Naive thymus-derived CD8-positive, alpha-beta T cell (primary cell): ENCODE results near the gene OTUB1. TPM values are rescaled to one million over a fixed set of nuclear protein-coding genes. Genes with fewer than 3 reads are reported as not detected.
"Not testable (repeated sequence)": the region's sequence is repeated elsewhere in the genome, so short reads cannot be mapped to it uniquely, and the experiment has no call there.

Source experiments
- ATAC-seq, 2 donors: fragments of 150-1000 bp; cut with Tn5 transposase in 1 of 2; sonication (Bioruptor Pico), chemical (Tn5 transposase) in 1 of 2; 1 replicate in 1 of 2; 2 replicates in 1 of 2; pipeline ENCODE4 v1.10.0; 2021; ENCODE audit warnings: mild to moderate bottlenecking in 2 of 2, moderate library complexity in 2 of 2
- POLR2A ChIA-PET: fragments of 350-600 bp; sonication (Branson Sonifier 250); formaldehyde crosslinking; loops from one replicate; lab custom pipeline; 2021; ENCODE audit warnings: antibody characterized with exemption; lab: Charles Lee
- DNase-seq, 10 donors: peaks; one replicate each; pipeline versions ENCODE4 v3.0.0 to v3.0.0-alpha.2; 2020 to 2022
- H3K27ac Mint-ChIP-seq, 10 donors: one replicate each; pipeline ENCODE4 v1.8.0; 2020 to 2022; ENCODE audit warnings: mild to moderate bottlenecking in 10 of 10, mixed read lengths in 10 of 10, moderate library complexity in 4 of 10, inconsistent platforms in 1 of 10
- H3K27me3 Mint-ChIP-seq, 5 donors: one replicate each; pipeline ENCODE4 v1.8.0; 2021 to 2022; ENCODE audit warnings: mixed read lengths in 5 of 5
- H3K36me3 Mint-ChIP-seq, 3 donors: one replicate each; pipeline ENCODE4 v1.8.0; 2020 to 2022; ENCODE audit warnings: mixed read lengths in 3 of 3, mild to moderate bottlenecking in 2 of 3, inconsistent platforms in 1 of 3
- H3K4me1 Mint-ChIP-seq, 4 donors: one replicate each; pipeline ENCODE4 v1.8.0; 2021 to 2022; ENCODE audit warnings: mixed read lengths in 4 of 4
- H3K4me3 Mint-ChIP-seq, 10 donors: one replicate each; pipeline ENCODE4 v1.8.0; 2020 to 2022; ENCODE audit warnings: mild to moderate bottlenecking in 10 of 10, mixed read lengths in 10 of 10, moderate library complexity in 6 of 10, inconsistent platforms in 1 of 10
- H3K9me3 Mint-ChIP-seq, 9 donors: one replicate each; pipeline ENCODE4 v1.8.0; 2020 to 2022; ENCODE audit warnings: mixed read lengths in 9 of 9, mild to moderate bottlenecking in 3 of 9, inconsistent platforms in 1 of 9, moderate library complexity in 1 of 9
- polyA plus RNA-seq, 3 donors: library from polyadenylated mRNA; unstranded; fragments of 300-500 nt; fragmentation: Illumina TruSeq; gene quantifications; one replicate each; pipeline ENCODE4 v1.2.3, GENCODE V29; 2021
- total RNA-seq, 8 experiments: library from RNA in 2 of 8; stranded (reverse) in 2 of 8; gene quantifications; one replicate each; pipeline ENCODE4 v1.2.3 and lab custom pipeline; 2021 to 2026

OTUB1 gene
- total and polyA plus RNA-seq, 5 experiments from 2014 or later, result 69.6 to 121 (median 109) TPM

- DNase-seq (no peak), ATAC-seq (no peak)
- Mint-ChIP-seq H3K9me3 (no peaks in the 10 kb centered on the region), H3K27ac (no peak overlapping the region), H3K27me3 (peaks cover 0 to 11% (median 8%) of the 10 kb centered on the region in 5 donors), H3K4me1 (peaks cover 0 to 2% (median 0%) of the 10 kb centered on the region in 4 donors), H3K4me3 (no peak overlapping the region), H3K36me3 (peaks cover 0 to 3% (median 0%) of the 10 kb centered on the region in 3 donors)
- POLR2A ChIA-PET, result no interaction called here
Observed at GRCh38 chr11:64044730-64045393, 58.6 kb downstream of the OTUB1 start.

- H3K36me3 Mint-ChIP-seq, result no peaks in the 10 kb centered on the region
- peaks cover 0 to 3% (median 0%) of the 10 kb centered on the region in 5 donors for H3K27me3 Mint-ChIP-seq
- H3K4me1 Mint-ChIP-seq, result no peaks in the 10 kb centered on the region
- no peak overlapping the region for H3K27ac Mint-ChIP-seq
- DNase-seq (no peak), ATAC-seq (no peak)
- no peaks in the 10 kb centered on the region for H3K9me3 Mint-ChIP-seq
- POLR2A ChIA-PET, result no interaction called here
- no peak overlapping the region for H3K4me3 Mint-ChIP-seq
Observed at GRCh38 chr11:64045700-64046099, 59.5 kb downstream of the OTUB1 start.

- H3K27ac Mint-ChIP-seq, H3K4me3 Mint-ChIP-seq, H3K9me3 Mint-ChIP-seq, DNase-seq, POLR2A ChIA-PET, H3K4me1 Mint-ChIP-seq, ATAC-seq, H3K36me3 Mint-ChIP-seq, H3K27me3 Mint-ChIP-seq: not testable (repeated sequence)
Observed at GRCh38 chr11:64047373-64047772, 61.1 kb downstream of the OTUB1 start.

Other genes with a start within 250 kb of the OTUB1 start
- gene ZFTA, start 217.7 kb upstream of the OTUB1 start, total RNA-seq, result 1 to 10 TPM; 7.2 to 7.4 TPM
- gene ZFTA, start 217.7 kb upstream of the OTUB1 start, polyA plus RNA-seq, result under 1 TPM; 0.09 to 0.56 (median 0.34) TPM
- gene SPINDOC, start 173.0 kb upstream of the OTUB1 start, total RNA-seq, result 10 to 100 TPM; 11.0 to 13.0 TPM
- under 1 TPM; 0.47 to 0.66 (median 0.49) TPM for gene SPINDOC, start 173.0 kb upstream of the OTUB1 start, polyA plus RNA-seq
- 10 to 100 TPM; 64.8 to 74.5 TPM for gene MARK2, start 147.3 kb upstream of the OTUB1 start, total RNA-seq
- gene MARK2, start 147.3 kb upstream of the OTUB1 start, polyA plus RNA-seq, result 10 to 100 TPM; 37.0 to 57.0 (median 40.3) TPM
- gene RCOR2, start 69.3 kb upstream of the OTUB1 start, total RNA-seq, result not detected
- gene RCOR2, start 69.3 kb upstream of the OTUB1 start, polyA plus RNA-seq, result under 1 TPM in 1 of 3 donors, not detected in 2; 0.14 TPM
- gene NAA40, start 47.4 kb upstream of the OTUB1 start, total RNA-seq, result 10 to 100 TPM; 24.2 to 28.0 TPM
- gene NAA40, start 47.4 kb upstream of the OTUB1 start, polyA plus RNA-seq, result 10 to 100 TPM in 2 of 3 donors, 1 to 10 TPM in 1; 6.2 to 14.6 (median 11.7) TPM
- gene COX8A, start 11.8 kb upstream of the OTUB1 start, total RNA-seq, result 10 to 100 TPM; 94.9 to 95.2 TPM
- 100 to 1,000 TPM; 319 to 428 (median 392) TPM for gene COX8A, start 11.8 kb upstream of the OTUB1 start, polyA plus RNA-seq
- not detected for gene FLRT1, start 49.5 kb downstream of the OTUB1 start, total RNA-seq
- gene FLRT1, start 49.5 kb downstream of the OTUB1 start, polyA plus RNA-seq, result not detected
- gene MACROD1, start 179.7 kb downstream of the OTUB1 start, total RNA-seq, result 10 to 100 TPM; 10.8 to 14.4 TPM
- 10 to 100 TPM in 2 of 3 donors, 1 to 10 TPM in 1; 7.3 to 14.4 (median 10.7) TPM for gene MACROD1, start 179.7 kb downstream of the OTUB1 start, polyA plus RNA-seq
- 100 to 1,000 TPM; 110 to 114 TPM for gene STIP1, start 199.7 kb downstream of the OTUB1 start, total RNA-seq
- gene STIP1, start 199.7 kb downstream of the OTUB1 start, polyA plus RNA-seq, result 100 to 1,000 TPM in 1 of 3 donors, 10 to 100 TPM in 2; 59.4 to 132 (median 66.2) TPM
- 100 to 1,000 TPM; 104 to 108 TPM for gene FERMT3, start 220.3 kb downstream of the OTUB1 start, total RNA-seq
- gene FERMT3, start 220.3 kb downstream of the OTUB1 start, polyA plus RNA-seq, result 100 to 1,000 TPM; 125 to 149 (median 129) TPM
- 10 to 100 TPM; 40.2 to 41.0 TPM for gene TRPT1, start 239.7 kb downstream of the OTUB1 start, total RNA-seq
- gene TRPT1, start 239.7 kb downstream of the OTUB1 start, polyA plus RNA-seq, result 10 to 100 TPM; 47.2 to 54.2 (median 51.4) TPM
- 10 to 100 TPM; 77.1 to 83.8 TPM for gene NUDT22, start 239.8 kb downstream of the OTUB1 start, total RNA-seq
- gene NUDT22, start 239.8 kb downstream of the OTUB1 start, polyA plus RNA-seq, result 10 to 100 TPM; 43.4 to 50.4 (median 48.2) TPM
- 10 to 100 TPM; 54.9 to 56.2 TPM for gene DNAJC4, start 244.1 kb downstream of the OTUB1 start, total RNA-seq
- gene DNAJC4, start 244.1 kb downstream of the OTUB1 start, polyA plus RNA-seq, result 10 to 100 TPM; 21.5 to 33.2 (median 30.9) TPM
- 10 to 100 TPM; 59.7 to 62.1 TPM for gene VEGFB, start 248.1 kb downstream of the OTUB1 start, total RNA-seq
- 10 to 100 TPM; 11.2 to 28.1 (median 16.9) TPM for gene VEGFB, start 248.1 kb downstream of the OTUB1 start, polyA plus RNA-seq